ENCODE measurements around the gene ARMC9.

DNA sequence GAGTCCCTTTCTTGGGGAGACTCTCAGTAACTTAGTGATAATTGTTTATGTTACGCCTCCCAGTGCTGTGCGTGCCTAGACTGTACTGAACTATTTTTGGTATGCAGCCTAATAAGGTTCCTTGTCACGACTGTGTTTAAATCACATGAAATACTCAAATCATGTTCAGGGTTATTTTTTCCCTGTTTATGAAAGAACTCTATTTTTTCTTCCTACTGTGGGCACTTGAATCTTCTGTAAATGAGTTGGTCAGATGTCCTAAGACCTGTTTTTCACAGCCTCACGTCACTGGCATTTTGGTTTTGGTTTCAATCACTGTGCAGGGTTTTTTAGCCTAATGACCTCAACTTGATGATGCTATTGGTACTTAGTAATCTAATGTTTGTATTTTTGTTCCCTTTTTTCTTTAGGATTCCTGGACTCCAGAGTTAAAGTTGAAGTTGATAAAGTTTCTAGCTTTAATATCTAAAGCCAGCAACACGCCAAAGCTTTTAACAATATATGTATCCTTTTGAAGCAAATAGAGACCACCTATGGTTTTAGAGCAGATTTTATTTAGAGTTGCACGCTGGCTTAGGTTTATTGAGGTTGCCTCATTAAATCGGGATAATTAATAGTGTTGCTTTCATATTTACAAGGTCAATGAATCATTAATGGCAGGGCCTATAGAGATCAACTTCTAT is 24.0 kb downstream of the ARMC9 start:
- TF ChIP-seq ZC3H4 (CRISPR knock-in tag; IDR thresholded peaks at IDR 0.05; ENCODE audit: borderline replicate concordance) (no peak), FOXA1 (IDR thresholded peaks at IDR 0.05) (no peak), FOXA1 (CRISPR knock-in tag; IDR thresholded peaks at IDR 0.05) (no peak), ISL2 (CRISPR knock-in tag; IDR thresholded peaks at IDR 0.05) (no peak), RAD21 (CRISPR knock-in tag; IDR thresholded peaks at IDR 0.05) (no peak), ZNF232 (CRISPR knock-in tag; IDR thresholded peaks at IDR 0.05; ENCODE audit: borderline replicate concordance) (no peak), ZNF766 (CRISPR knock-in tag; IDR thresholded peaks at IDR 0.05; ENCODE audit: borderline replicate concordance) (no peak)
- TF ChIP-seq, protein P1, sequence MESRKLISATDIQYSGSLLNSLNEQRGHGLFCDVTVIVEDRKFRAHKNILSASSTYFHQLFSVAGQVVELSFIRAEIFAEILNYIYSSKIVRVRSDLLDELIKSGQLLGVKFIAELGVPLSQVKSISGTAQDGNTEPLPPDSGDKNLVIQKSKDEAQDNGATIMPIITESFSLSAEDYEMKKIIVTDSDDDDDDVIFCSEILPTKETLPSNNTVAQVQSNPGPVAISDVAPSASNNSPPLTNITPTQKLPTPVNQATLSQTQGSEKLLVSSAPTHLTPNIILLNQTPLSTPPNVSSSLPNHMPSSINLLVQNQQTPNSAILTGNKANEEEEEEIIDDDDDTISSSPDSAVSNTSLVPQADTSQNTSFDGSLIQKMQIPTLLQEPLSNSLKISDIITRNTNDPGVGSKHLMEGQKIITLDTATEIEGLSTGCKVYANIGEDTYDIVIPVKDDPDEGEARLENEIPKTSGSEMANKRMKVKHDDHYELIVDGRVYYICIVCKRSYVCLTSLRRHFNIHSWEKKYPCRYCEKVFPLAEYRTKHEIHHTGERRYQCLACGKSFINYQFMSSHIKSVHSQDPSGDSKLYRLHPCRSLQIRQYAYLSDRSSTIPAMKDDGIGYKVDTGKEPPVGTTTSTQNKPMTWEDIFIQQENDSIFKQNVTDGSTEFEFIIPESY (CRISPR knock-in tag; IDR thresholded peaks at IDR 0.05) = no peak
- TF ChIP-seq, protein P2, sequence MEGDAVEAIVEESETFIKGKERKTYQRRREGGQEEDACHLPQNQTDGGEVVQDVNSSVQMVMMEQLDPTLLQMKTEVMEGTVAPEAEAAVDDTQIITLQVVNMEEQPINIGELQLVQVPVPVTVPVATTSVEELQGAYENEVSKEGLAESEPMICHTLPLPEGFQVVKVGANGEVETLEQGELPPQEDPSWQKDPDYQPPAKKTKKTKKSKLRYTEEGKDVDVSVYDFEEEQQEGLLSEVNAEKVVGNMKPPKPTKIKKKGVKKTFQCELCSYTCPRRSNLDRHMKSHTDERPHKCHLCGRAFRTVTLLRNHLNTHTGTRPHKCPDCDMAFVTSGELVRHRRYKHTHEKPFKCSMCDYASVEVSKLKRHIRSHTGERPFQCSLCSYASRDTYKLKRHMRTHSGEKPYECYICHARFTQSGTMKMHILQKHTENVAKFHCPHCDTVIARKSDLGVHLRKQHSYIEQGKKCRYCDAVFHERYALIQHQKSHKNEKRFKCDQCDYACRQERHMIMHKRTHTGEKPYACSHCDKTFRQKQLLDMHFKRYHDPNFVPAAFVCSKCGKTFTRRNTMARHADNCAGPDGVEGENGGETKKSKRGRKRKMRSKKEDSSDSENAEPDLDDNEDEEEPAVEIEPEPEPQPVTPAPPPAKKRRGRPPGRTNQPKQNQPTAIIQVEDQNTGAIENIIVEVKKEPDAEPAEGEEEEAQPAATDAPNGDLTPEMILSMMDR (CRISPR knock-in tag; IDR thresholded peaks at IDR 0.05) = no peak
- TF ChIP-seq, protein P3, sequence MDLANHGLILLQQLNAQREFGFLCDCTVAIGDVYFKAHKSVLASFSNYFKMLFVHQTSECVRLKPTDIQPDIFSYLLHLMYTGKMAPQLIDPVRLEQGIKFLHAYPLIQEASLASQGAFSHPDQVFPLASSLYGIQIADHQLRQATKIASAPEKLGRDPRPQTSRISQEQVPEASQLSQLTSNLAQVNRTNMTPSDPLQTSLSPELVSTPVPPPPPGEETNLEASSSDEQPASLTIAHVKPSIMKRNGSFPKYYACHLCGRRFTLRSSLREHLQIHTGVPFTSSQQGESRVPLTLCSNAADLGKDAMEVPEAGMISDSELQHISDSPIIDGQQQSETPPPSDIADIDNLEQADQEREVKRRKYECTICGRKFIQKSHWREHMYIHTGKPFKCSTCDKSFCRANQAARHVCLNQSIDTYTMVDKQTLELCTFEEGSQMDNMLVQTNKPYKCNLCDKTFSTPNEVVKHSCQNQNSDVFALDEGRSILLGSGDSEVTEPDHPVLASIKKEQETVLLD (CRISPR knock-in tag; IDR thresholded peaks at IDR 0.05; ENCODE audit: low read depth) = no peak

Measured in HepG2 (cell line).